ENCODE data around the gene NFATC2IP. TPM values are rescaled to one million over a fixed set of nuclear protein-coding genes. Genes with fewer than 3 reads are reported as not detected.
"Not testable (repeated sequence)": the region's sequence is repeated elsewhere in the genome, so short reads cannot be mapped to it uniquely, and the experiment has no call there.

The NFATC2IP gene
- polyA plus RNA-seq, 2 donors: 19.1 to 28.3 TPM

- no peaks in the 10 kb centered on the region for H3K27me3 ChIP-seq (ENCODE audit: control insufficient read depth in 1 of 2, insufficient read depth in 2 of 2, low read length in 2 of 2)
- WGBS, 2 donors: 76% methylated on average over 4 of the region's 4 CpGs
- no peaks in the 10 kb centered on the region for H3K4me1 ChIP-seq (ENCODE audit: control insufficient read depth in 2 of 2, insufficient read depth in 2 of 2, low read length in 1 of 2)
- no peaks in the 10 kb centered on the region for H3K9me3 ChIP-seq (ENCODE audit: control insufficient read depth in 2 of 2, insufficient read depth in 1 of 2, low read depth in 1 of 2, low read length in 1 of 2)
- no peak overlapping the region for H3K4me3 ChIP-seq (ENCODE audit: low read depth in 1 of 2, low read length in 2 of 2)
- no peak overlapping the region for H3K27ac ChIP-seq (ENCODE audit: low read depth in 2 of 2, low read length in 1 of 2)
- H3K36me3 ChIP-seq (ENCODE audit: control insufficient read depth in 2 of 2, insufficient read depth in 2 of 2, low read length in 1 of 2): no peaks in the 10 kb centered on the region
These were observed 48.8 kb downstream of the NFATC2IP start for GRCh38 chr16:28999577-28999976.

GRCh38 chr16:29000019-29000418 lies 49.3 kb downstream of the NFATC2IP start:
- 82 to 91% methylated on average over 2 of the region's 2 CpGs for WGBS, 2 donors
- no peak overlapping the region for H3K4me3 ChIP-seq (ENCODE audit: low read depth in 1 of 2, low read length in 2 of 2)

GRCh38 chr16:29004496-29005139 lies 53.9 kb downstream of the NFATC2IP start:
- H3K4me1 ChIP-seq (ENCODE audit: control insufficient read depth in 2 of 2, insufficient read depth in 2 of 2, low read length in 1 of 2); H3K4me3 ChIP-seq (ENCODE audit: low read depth in 1 of 2, low read length in 2 of 2); H3K9me3 ChIP-seq (ENCODE audit: control insufficient read depth in 2 of 2, insufficient read depth in 1 of 2, low read depth in 1 of 2, low read length in 1 of 2); H3K27ac ChIP-seq (ENCODE audit: low read depth in 2 of 2, low read length in 1 of 2); H3K27me3 ChIP-seq (ENCODE audit: control insufficient read depth in 1 of 2, insufficient read depth in 2 of 2, low read length in 2 of 2); H3K36me3 ChIP-seq (ENCODE audit: control insufficient read depth in 2 of 2, insufficient read depth in 2 of 2, low read length in 1 of 2): not testable (repeated sequence)
- 73 to 77% methylated on average over 9 of the region's 9 CpGs for WGBS, 2 donors

More at GRCh38 chr16:29000019-29000418, 49.3 kb downstream of the NFATC2IP start:
- no peak overlapping the region for H3K27ac ChIP-seq (ENCODE audit: low read depth in 2 of 2, low read length in 1 of 2)
- no peaks in the 10 kb centered on the region for H3K4me1 ChIP-seq (ENCODE audit: control insufficient read depth in 2 of 2, insufficient read depth in 2 of 2, low read length in 1 of 2)
- H3K9me3 ChIP-seq (ENCODE audit: control insufficient read depth in 2 of 2, insufficient read depth in 1 of 2, low read depth in 1 of 2, low read length in 1 of 2): no peaks in the 10 kb centered on the region
- H3K27me3 ChIP-seq (ENCODE audit: control insufficient read depth in 1 of 2, insufficient read depth in 2 of 2, low read length in 2 of 2): no peaks in the 10 kb centered on the region
- H3K36me3 ChIP-seq (ENCODE audit: control insufficient read depth in 2 of 2, insufficient read depth in 2 of 2, low read length in 1 of 2): no peaks in the 10 kb centered on the region

- Histone ChIP-seq H3K4me1 (ENCODE audit: control insufficient read depth in 2 of 2, insufficient read depth in 2 of 2, low read length in 1 of 2) (no peaks in the 10 kb centered on the region), H3K9me3 (ENCODE audit: control insufficient read depth in 2 of 2, insufficient read depth in 1 of 2, low read depth in 1 of 2, low read length in 1 of 2) (no peaks in the 10 kb centered on the region), H3K27me3 (ENCODE audit: control insufficient read depth in 1 of 2, insufficient read depth in 2 of 2, low read length in 2 of 2) (no peaks in the 10 kb centered on the region), H3K4me3 (ENCODE audit: low read depth in 1 of 2, low read length in 2 of 2) (no peak overlapping the region), H3K36me3 (ENCODE audit: control insufficient read depth in 2 of 2, insufficient read depth in 2 of 2, low read length in 1 of 2) (no peaks in the 10 kb centered on the region), H3K27ac (ENCODE audit: low read depth in 2 of 2, low read length in 1 of 2) (no peak overlapping the region)
- WGBS, 2 donors: 60 to 66% methylated on average over 10 of the region's 10 CpGs
These were observed 57.2 kb downstream of the NFATC2IP start for GRCh38 chr16:29007730-29008593.

- H3K4me3 ChIP-seq (ENCODE audit: low read depth in 1 of 2, low read length in 2 of 2): no peak overlapping the region
- H3K4me1 ChIP-seq (ENCODE audit: control insufficient read depth in 2 of 2, insufficient read depth in 2 of 2, low read length in 1 of 2): no peaks in the 10 kb centered on the region
- no peaks in the 10 kb centered on the region for H3K36me3 ChIP-seq (ENCODE audit: control insufficient read depth in 2 of 2, insufficient read depth in 2 of 2, low read length in 1 of 2)
- 62 to 63% methylated on average over 14 of the region's 14 CpGs for WGBS, 2 donors
- no peaks in the 10 kb centered on the region for H3K27me3 ChIP-seq (ENCODE audit: control insufficient read depth in 1 of 2, insufficient read depth in 2 of 2, low read length in 2 of 2)
- H3K9me3 ChIP-seq (ENCODE audit: control insufficient read depth in 2 of 2, insufficient read depth in 1 of 2, low read depth in 1 of 2, low read length in 1 of 2): no peaks in the 10 kb centered on the region
- H3K27ac ChIP-seq (ENCODE audit: low read depth in 2 of 2, low read length in 1 of 2): no peak overlapping the region
These were observed 58.5 kb downstream of the NFATC2IP start for GRCh38 chr16:29009050-29009837.

- WGBS, 2 donors: 79 to 91% methylated on average over 2 of the region's 2 CpGs
- no peaks in the 10 kb centered on the region for H3K4me1 ChIP-seq (ENCODE audit: control insufficient read depth in 2 of 2, insufficient read depth in 2 of 2, low read length in 1 of 2)
- H3K9me3 ChIP-seq (ENCODE audit: control insufficient read depth in 2 of 2, insufficient read depth in 1 of 2, low read depth in 1 of 2, low read length in 1 of 2): no peaks in the 10 kb centered on the region
- H3K27me3 ChIP-seq (ENCODE audit: control insufficient read depth in 1 of 2, insufficient read depth in 2 of 2, low read length in 2 of 2): no peaks in the 10 kb centered on the region
- no peak overlapping the region for H3K27ac ChIP-seq (ENCODE audit: low read depth in 2 of 2, low read length in 1 of 2)
- H3K36me3 ChIP-seq (ENCODE audit: control insufficient read depth in 2 of 2, insufficient read depth in 2 of 2, low read length in 1 of 2): no peaks in the 10 kb centered on the region
- H3K4me3 ChIP-seq (ENCODE audit: low read depth in 1 of 2, low read length in 2 of 2): no peak overlapping the region
These were observed 59.1 kb downstream of the NFATC2IP start for GRCh38 chr16:29009838-29010166.

- no peaks in the 10 kb centered on the region for H3K9me3 ChIP-seq (ENCODE audit: control insufficient read depth in 2 of 2, insufficient read depth in 1 of 2, low read depth in 1 of 2, low read length in 1 of 2)
- no peaks in the 10 kb centered on the region for H3K36me3 ChIP-seq (ENCODE audit: control insufficient read depth in 2 of 2, insufficient read depth in 2 of 2, low read length in 1 of 2)
- 68 to 73% methylated on average over 8 of the region's 8 CpGs for WGBS, 2 donors
- no peaks in the 10 kb centered on the region for H3K4me1 ChIP-seq (ENCODE audit: control insufficient read depth in 2 of 2, insufficient read depth in 2 of 2, low read length in 1 of 2)
- no peak overlapping the region for H3K4me3 ChIP-seq (ENCODE audit: low read depth in 1 of 2, low read length in 2 of 2)
- H3K27ac ChIP-seq (ENCODE audit: low read depth in 2 of 2, low read length in 1 of 2): no peak overlapping the region
- H3K27me3 ChIP-seq (ENCODE audit: control insufficient read depth in 1 of 2, insufficient read depth in 2 of 2, low read length in 2 of 2): no peaks in the 10 kb centered on the region
These were observed 60.4 kb downstream of the NFATC2IP start for GRCh38 chr16:29011112-29011511.

GRCh38 chr16:29011851-29012250 lies 61.1 kb downstream of the NFATC2IP start:
- 79 to 89% methylated on average over 4 of the region's 4 CpGs for WGBS, 2 donors
- Histone ChIP-seq H3K4me1 (ENCODE audit: control insufficient read depth in 2 of 2, insufficient read depth in 2 of 2, low read length in 1 of 2) (no peaks in the 10 kb centered on the region), H3K4me3 (ENCODE audit: low read depth in 1 of 2, low read length in 2 of 2) (no peak overlapping the region), H3K36me3 (ENCODE audit: control insufficient read depth in 2 of 2, insufficient read depth in 2 of 2, low read length in 1 of 2) (no peaks in the 10 kb centered on the region), H3K27ac (ENCODE audit: low read depth in 2 of 2, low read length in 1 of 2) (no peak overlapping the region), H3K9me3 (ENCODE audit: control insufficient read depth in 2 of 2, insufficient read depth in 1 of 2, low read depth in 1 of 2, low read length in 1 of 2) (no peaks in the 10 kb centered on the region), H3K27me3 (ENCODE audit: control insufficient read depth in 1 of 2, insufficient read depth in 2 of 2, low read length in 2 of 2) (no peaks in the 10 kb centered on the region)

GRCh38 chr16:29012913-29013553 lies 62.3 kb downstream of the NFATC2IP start:
- 47 to 49% methylated on average over 9 of the region's 9 CpGs for WGBS, 2 donors
- H3K27ac ChIP-seq (ENCODE audit: low read depth in 2 of 2, low read length in 1 of 2): no peak overlapping the region
- H3K27me3 ChIP-seq (ENCODE audit: control insufficient read depth in 1 of 2, insufficient read depth in 2 of 2, low read length in 2 of 2): no peaks in the 10 kb centered on the region
- no peaks in the 10 kb centered on the region for H3K36me3 ChIP-seq (ENCODE audit: control insufficient read depth in 2 of 2, insufficient read depth in 2 of 2, low read length in 1 of 2)
- no peaks in the 10 kb centered on the region for H3K9me3 ChIP-seq (ENCODE audit: control insufficient read depth in 2 of 2, insufficient read depth in 1 of 2, low read depth in 1 of 2, low read length in 1 of 2)
- H3K4me3 ChIP-seq (ENCODE audit: low read depth in 1 of 2, low read length in 2 of 2): no peak overlapping the region
- H3K4me1 ChIP-seq (ENCODE audit: control insufficient read depth in 2 of 2, insufficient read depth in 2 of 2, low read length in 1 of 2): no peaks in the 10 kb centered on the region
